ENCODE measurements around the gene ARRDC2.

The ARRDC2 gene

DNA sequence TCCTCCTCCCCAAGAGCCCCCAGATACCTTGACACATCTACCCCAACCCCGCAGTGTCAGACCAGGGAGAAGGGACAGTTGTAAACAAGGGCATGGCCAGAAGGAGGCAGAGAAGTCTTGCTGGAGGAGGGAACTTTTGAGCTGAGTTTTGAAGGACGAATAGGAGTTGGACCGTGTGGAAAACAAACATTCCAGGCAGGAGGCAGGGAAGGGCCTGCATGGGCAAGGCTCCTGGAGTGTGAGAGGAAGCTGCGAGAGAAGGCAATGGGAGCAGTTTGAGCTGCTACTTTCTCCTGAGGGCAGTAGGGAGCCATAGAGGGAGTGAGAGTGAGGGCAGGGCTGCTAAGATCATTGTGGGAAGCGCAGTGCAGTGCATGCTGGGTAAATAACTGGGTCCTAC, 55.5 kb downstream of the ARRDC2 start:
- TF ChIP-seq, protein P1, sequence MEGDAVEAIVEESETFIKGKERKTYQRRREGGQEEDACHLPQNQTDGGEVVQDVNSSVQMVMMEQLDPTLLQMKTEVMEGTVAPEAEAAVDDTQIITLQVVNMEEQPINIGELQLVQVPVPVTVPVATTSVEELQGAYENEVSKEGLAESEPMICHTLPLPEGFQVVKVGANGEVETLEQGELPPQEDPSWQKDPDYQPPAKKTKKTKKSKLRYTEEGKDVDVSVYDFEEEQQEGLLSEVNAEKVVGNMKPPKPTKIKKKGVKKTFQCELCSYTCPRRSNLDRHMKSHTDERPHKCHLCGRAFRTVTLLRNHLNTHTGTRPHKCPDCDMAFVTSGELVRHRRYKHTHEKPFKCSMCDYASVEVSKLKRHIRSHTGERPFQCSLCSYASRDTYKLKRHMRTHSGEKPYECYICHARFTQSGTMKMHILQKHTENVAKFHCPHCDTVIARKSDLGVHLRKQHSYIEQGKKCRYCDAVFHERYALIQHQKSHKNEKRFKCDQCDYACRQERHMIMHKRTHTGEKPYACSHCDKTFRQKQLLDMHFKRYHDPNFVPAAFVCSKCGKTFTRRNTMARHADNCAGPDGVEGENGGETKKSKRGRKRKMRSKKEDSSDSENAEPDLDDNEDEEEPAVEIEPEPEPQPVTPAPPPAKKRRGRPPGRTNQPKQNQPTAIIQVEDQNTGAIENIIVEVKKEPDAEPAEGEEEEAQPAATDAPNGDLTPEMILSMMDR (IDR thresholded peaks at IDR 0.05; ENCODE audit: borderline replicate concordance, insufficient read depth, low read depth, low read length) = peak; percentile 33; the same call in 1 of the 2 replicates
- H3K4me3 ChIP-seq (ENCODE audit: low read depth, low read length) = no peak overlapping the region

Measured in GM12875 (cell line).